ENCODE measurements around the gene CD6. TPM values are rescaled to one million over a fixed set of nuclear protein-coding genes. Genes with fewer than 3 reads are reported as not detected.

CD6 gene
- polyA plus RNA-seq, 2 of the 4 experiments (the other 2 are of a cell fraction): 0.06 TPM

DNA sequence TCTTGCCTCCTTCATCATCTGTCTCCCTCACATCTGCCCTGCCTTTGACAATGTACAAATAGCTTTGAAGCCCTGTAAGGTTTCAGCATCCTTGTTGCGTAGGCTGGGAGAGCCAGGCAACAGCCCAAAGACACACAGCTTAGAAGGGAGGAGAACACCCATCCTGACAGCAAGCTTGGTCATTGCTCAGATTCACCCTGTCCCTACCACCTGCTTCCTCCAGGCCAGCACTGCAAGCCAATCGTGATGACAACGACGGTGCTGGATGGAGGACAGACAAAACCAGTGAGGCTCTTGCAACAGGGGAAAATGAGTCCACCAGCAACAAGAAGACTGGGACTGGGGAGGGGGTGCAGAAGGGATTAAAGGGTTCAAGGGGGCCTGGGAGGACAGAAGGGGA lies 97.9 kb downstream of the CD6 start:
- CTCF ChIA-PET: no interaction called here
- POLR2A ChIA-PET: no interaction called here
- no peak overlapping the region for H3K27ac ChIP-seq
- WGBS (ENCODE audit: missing lambda C conversion rate): 39% methylated on average over 4 of the region's 4 CpGs
- no peak overlapping the region for H3K4me3 ChIP-seq
- ATAC-seq: no peak
- no peaks in the 10 kb centered on the region for H3K9me3 ChIP-seq
- H3K4me2 ChIP-seq: no peak overlapping the region
- TF ChIP-seq HMGXB4 (CRISPR knock-in tag; IDR thresholded peaks at IDR 0.05; ENCODE audit: borderline replicate concordance): no peak
- TF ChIP-seq HOXB13 (CRISPR knock-in tag; IDR thresholded peaks at IDR 0.05; ENCODE audit: low read depth): no peak
- TF ChIP-seq HOXB5 (CRISPR knock-in tag; IDR thresholded peaks at IDR 0.05): no peak
- no peak for TF ChIP-seq HDAC2 (IDR thresholded peaks at IDR 0.05)
- no peak for TF ChIP-seq KDM1A (IDR thresholded peaks at IDR 0.05; ENCODE audit: low read depth)
- H3K4me1 ChIP-seq: no peaks in the 10 kb centered on the region
- no peak for DNase-seq (ENCODE audit: low read depth in 1 of 2, low spot score in 1 of 2)
- no peak for FAIRE-seq

Small RNA genes within 50 kb of the gene (small RNA-seq; reads per million reads assigned to genes)
- 0.08 to 2.5 (median 1.7) reads per million in 6 experiments for gene RNU6-933P

Other genes with a start within 250 kb of the CD6 start
- not detected in 2 replicates for gene MS4A18, start 247.0 kb upstream of the CD6 start, polyA plus RNA-seq (2011; rRNA removed)
- gene MS4A18, start 247.0 kb upstream of the CD6 start, polyA plus RNA-seq (2017; fragmentation: RNase III; extraction: RNeasy Plus Mini Kit Qiagen cat#74134 plus additional on column Dnase treatment): not detected in 3 replicates
- not detected in 2 replicates for gene MS4A15, start 214.8 kb upstream of the CD6 start, polyA plus RNA-seq (2011; rRNA removed)
- not detected in 3 replicates for gene MS4A15, start 214.8 kb upstream of the CD6 start, polyA plus RNA-seq (2017; fragmentation: RNase III; extraction: RNeasy Plus Mini Kit Qiagen cat#74134 plus additional on column Dnase treatment)
- gene MS4A10, start 186.3 kb upstream of the CD6 start, polyA plus RNA-seq (2011; rRNA removed): not detected in 2 replicates
- not detected in 3 replicates for gene MS4A10, start 186.3 kb upstream of the CD6 start, polyA plus RNA-seq (2017; fragmentation: RNase III; extraction: RNeasy Plus Mini Kit Qiagen cat#74134 plus additional on column Dnase treatment)
- 39.8 and 42.8 TPM in 2 replicates for gene CCDC86, start 129.6 kb upstream of the CD6 start, polyA plus RNA-seq (2011; rRNA removed)
- gene CCDC86, start 129.6 kb upstream of the CD6 start, polyA plus RNA-seq (2017; fragmentation: RNase III; extraction: RNeasy Plus Mini Kit Qiagen cat#74134 plus additional on column Dnase treatment): 67.5 to 74.4 TPM (median 71.1 TPM) in 3 replicates
- gene PTGDR2, start 115.7 kb upstream of the CD6 start, polyA plus RNA-seq (2011; rRNA removed): 0.05 and 0.09 TPM in 2 replicates
- 0.07 to 0.19 TPM (median 0.16 TPM) in 3 replicates for gene PTGDR2, start 115.7 kb upstream of the CD6 start, polyA plus RNA-seq (2017; fragmentation: RNase III; extraction: RNeasy Plus Mini Kit Qiagen cat#74134 plus additional on column Dnase treatment)
- 0.06 and 0.26 TPM in 2 replicates for gene ZP1, start 104.1 kb upstream of the CD6 start, polyA plus RNA-seq (2011; rRNA removed)
- gene ZP1, start 104.1 kb upstream of the CD6 start, polyA plus RNA-seq (2017; fragmentation: RNase III; extraction: RNeasy Plus Mini Kit Qiagen cat#74134 plus additional on column Dnase treatment): 0.30 to 0.32 TPM (median 0.30 TPM) in 3 replicates
- gene PRPF19, start 65.1 kb upstream of the CD6 start, polyA plus RNA-seq (2011; rRNA removed): 41.1 and 51.7 TPM in 2 replicates
- 175 to 184 TPM (median 177 TPM) in 3 replicates for gene PRPF19, start 65.1 kb upstream of the CD6 start, polyA plus RNA-seq (2017; fragmentation: RNase III; extraction: RNeasy Plus Mini Kit Qiagen cat#74134 plus additional on column Dnase treatment)
- 40.9 and 58.0 TPM in 2 replicates for gene TMEM109, start 57.5 kb upstream of the CD6 start, polyA plus RNA-seq (2011; rRNA removed)
- 88.4 to 93.4 TPM (median 93.0 TPM) in 3 replicates for gene TMEM109, start 57.5 kb upstream of the CD6 start, polyA plus RNA-seq (2017; fragmentation: RNase III; extraction: RNeasy Plus Mini Kit Qiagen cat#74134 plus additional on column Dnase treatment)
- gene TMEM132A, start 47.2 kb upstream of the CD6 start, polyA plus RNA-seq (2011; rRNA removed): 18.1 and 19.5 TPM in 2 replicates
- gene TMEM132A, start 47.2 kb upstream of the CD6 start, polyA plus RNA-seq (2017; fragmentation: RNase III; extraction: RNeasy Plus Mini Kit Qiagen cat#74134 plus additional on column Dnase treatment): 87.2 to 91.8 TPM (median 88.0 TPM) in 3 replicates
- gene SLC15A3, start 19.5 kb upstream of the CD6 start, polyA plus RNA-seq (2011; rRNA removed): not detected in 2 replicates
- gene SLC15A3, start 19.5 kb upstream of the CD6 start, polyA plus RNA-seq (2017; fragmentation: RNase III; extraction: RNeasy Plus Mini Kit Qiagen cat#74134 plus additional on column Dnase treatment): not detected in 3 replicates
- 0.04 TPM in 1 of 2 replicates, not detected in the other for gene CD5, start 130.8 kb downstream of the CD6 start, polyA plus RNA-seq (2011; rRNA removed)
- gene CD5, start 130.8 kb downstream of the CD6 start, polyA plus RNA-seq (2017; fragmentation: RNase III; extraction: RNeasy Plus Mini Kit Qiagen cat#74134 plus additional on column Dnase treatment): not detected in 3 replicates
- gene VPS37C, start 189.7 kb downstream of the CD6 start, polyA plus RNA-seq (2011; rRNA removed): 9.3 and 11.3 TPM in 2 replicates
- 8.9 to 10.9 TPM (median 9.9 TPM) in 3 replicates for gene VPS37C, start 189.7 kb downstream of the CD6 start, polyA plus RNA-seq (2017; fragmentation: RNase III; extraction: RNeasy Plus Mini Kit Qiagen cat#74134 plus additional on column Dnase treatment)
- not detected in 2 replicates for gene PGA3, start 231.8 kb downstream of the CD6 start, polyA plus RNA-seq (2011; rRNA removed)
- gene PGA3, start 231.8 kb downstream of the CD6 start, polyA plus RNA-seq (2017; fragmentation: RNase III; extraction: RNeasy Plus Mini Kit Qiagen cat#74134 plus additional on column Dnase treatment): not detected in 3 replicates